HepG2 (cell line): ENCODE results near the gene TKTL1. TPM values are rescaled to one million over a fixed set of nuclear protein-coding genes. Genes with fewer than 3 reads are reported as not detected.

Experiments used
- ATAC-seq: fragments of 200-7000 bp; cut with Tn5 transposase; 3 replicates; pipeline ENCODE4 v1.9.1; 2020; ENCODE audit warnings: mild to moderate bottlenecking, moderate library complexity
- BruUV-seq: library from RNA; stranded (reverse); fragments of 400-500 nt; replicated peaks from 2 replicates; lab custom pipeline; 2021; lab: Mats Ljungman, UMichigan
- CTCF ChIA-PET: fragments of 300-600 bp; formaldehyde crosslinking; extraction: SDS; loops from one replicate; lab custom pipeline; 2021; ENCODE audit warnings: low total read pairs, inconsistent platforms, low intra/inter-chr PET ratio; lab: Yijun Ruan, JAX
- POLR2A ChIA-PET: fragments of 350-600 bp; sonication (Branson Sonifier 250); formaldehyde crosslinking; loops from one replicate; lab custom pipeline; 2020; ENCODE audit warnings: antibody characterized with exemption, inconsistent platforms; lab: Yijun Ruan, JAX
- DNase-seq: peaks from one replicate; pipeline ENCODE4 v3.0.0-alpha.2; 2015; ENCODE audit warnings: low spot score
- FAIRE-seq: peaks from 3 replicates; lab custom pipeline; 2011; peaks lifted over from hg19 to GRCh38; lab: Jason Lieb, UNC
- H2AFZ ChIP-seq: one replicate; pipeline ENCODE4 v1.6.1; 2011; ENCODE audit warnings: low read length, inconsistent platforms
- H3K27ac ChIP-seq: fragments of 300-600 bp; 3 replicates; pipeline ENCODE4 v1.8.0; 2011; ENCODE audit warnings: mixed run types, mild to moderate bottlenecking, mixed read lengths, low read length, inconsistent platforms; ENCODE audit not compliant: insufficient read depth; ENCODE audit errors: extremely low read length
- H3K27me3 ChIP-seq, 2 experiments: fragments of 200-600 bp in 1 of 2; 2 replicates in 1 of 2; 3 replicates in 1 of 2; pipeline versions ENCODE4 v1.6.0 to v1.8.0; 2011; ENCODE audit warnings: low read length in 2 of 2, mild to moderate bottlenecking in 2 of 2, moderate library complexity in 2 of 2, inconsistent platforms in 1 of 2; ENCODE audit not compliant: insufficient read depth in 2 of 2, control insufficient read depth in 1 of 2
- H3K36me3 ChIP-seq, 2 experiments: fragments of 200-600 bp in 1 of 2; replicated peaks in 1 of 2; 2 replicates in 1 of 2; 3 replicates in 1 of 2; pipeline versions ENCODE4 v1.5.1 to v1.8.0; 2011; ENCODE audit warnings: low read length in 2 of 2, inconsistent platforms in 1 of 2; ENCODE audit not compliant: insufficient read depth in 2 of 2, control insufficient read depth in 1 of 2
- H3K4me1 ChIP-seq: 2 replicates; pipeline ENCODE4 v1.5.1; 2012; ENCODE audit warnings: low read length, inconsistent platforms; ENCODE audit not compliant: insufficient read depth
- H3K4me2 ChIP-seq: 2 replicates; pipeline ENCODE4 v1.6.0; 2011; ENCODE audit warnings: low read depth, low read length, inconsistent platforms
- H3K4me3 ChIP-seq, 3 experiments: fragments of 200-600 bp in 1 of 3; sonication (generic), shearing (Covaris generic) in 1 of 3; replicated peaks in 1 of 3; 2 replicates each; pipeline ENCODE4 v1.5.1; 2011 to 2016; ENCODE audit warnings: low read length in 3 of 3, inconsistent platforms in 2 of 3, low read depth in 2 of 3, mild to moderate bottlenecking in 2 of 3, control low read depth in 1 of 3, mixed read lengths in 1 of 3; ENCODE audit not compliant: insufficient read depth in 1 of 3
- H3K79me2 ChIP-seq: one replicate; pipeline ENCODE4 v1.6.1; 2011; ENCODE audit warnings: low read length, inconsistent platforms; ENCODE audit not compliant: insufficient read depth
- H3K9ac ChIP-seq: 2 replicates; pipeline ENCODE4 v1.6.0; 2011; ENCODE audit warnings: mild to moderate bottlenecking, low read depth, low read length, inconsistent platforms; ENCODE audit not compliant: insufficient read depth
- H3K9me3 ChIP-seq: 2 replicates; pipeline ENCODE4 v1.5.1; 2012; ENCODE audit warnings: mild to moderate bottlenecking, low read length
- H4K20me1 ChIP-seq: 2 replicates; pipeline ENCODE4 v1.6.0; 2011; ENCODE audit warnings: inconsistent platforms, mild to moderate bottlenecking, low read length, moderate library complexity; ENCODE audit not compliant: insufficient read depth
- HNRNPL ChIP-seq: fragments of 200-400 bp; formaldehyde crosslinking; IDR thresholded peaks from 2 replicates; pipeline ENCODE4 v1.6.1; 2017; ENCODE audit warnings: mild to moderate bottlenecking, low read depth, low read length
- RBM22 ChIP-seq: fragments of 200-400 bp; formaldehyde crosslinking; optimal IDR thresholded peaks from 2 replicates; pipeline ENCODE3; 2017; ENCODE audit warnings: mild to moderate bottlenecking, low read length, moderate library complexity
- TBX3 ChIP-seq: fragments of 450-650 bp; IDR thresholded peaks from 2 replicates; pipeline ENCODE4 v1.6.1; 2017; ENCODE audit warnings: antibody characterized with exemption, mild to moderate bottlenecking, inconsistent platforms, borderline replicate concordance
- WGBS: methylation state at CpG from one replicate; pipeline ENCODE4 v1.1.6; 2017; ENCODE audit warnings: low lambda C conversion rate; 5-methylcytosine and 5-hydroxymethylcytosine counted together
- in situ Hi-C: cut with HindIII; loops from 2 replicates; pipeline ENCODE4 v1.10.0; 2017; ENCODE audit warnings: low pct_unique_long_range_greater_than_20kb; ENCODE audit not compliant: extremely low pct_ligation_motif_present
- intact Hi-C: fragments of 100-400 bp; cut with micrococcal nuclease; formaldehyde crosslinking; loops from one replicate; pipeline ENCODE4 v1.10.0; 2022; ENCODE audit not compliant: unreplicated experiment
- polyA plus RNA-seq, 8 experiments: library from polyadenylated mRNA; depleted of rRNA in 3 of 8; stranded (reverse) in 7 of 8; unstranded in 1 of 8; fragments of >200 nt; fragmentation: Illumina TruSeq in 4 of 8; extraction: Trizol in 4 of 8; gene quantifications; 2 replicates each; pipeline versions ENCODE4 v1.2.1 to v1.2.3, GENCODE V29; 2011 to 2016; ENCODE audit warnings: low read depth in 4 of 8, missing spikeins in 1 of 8, mixed read lengths in 1 of 8; ENCODE audit not compliant: insufficient read depth in 1 of 8
- total RNA-seq, 5 experiments: library from RNA; depleted of rRNA; stranded (reverse); fragments of >200 nt; fragmentation: Illumina TruSeq; extraction: Trizol; gene quantifications; 2 replicates each; pipeline ENCODE4 v1.2.3, GENCODE V29; 2016; ENCODE audit warnings: low read depth in 1 of 5
- TF ChIP-seq, protein P1 (sequence below): sonication (generic); formaldehyde crosslinking; IDR thresholded peaks from 2 replicates; pipeline ENCODE4 v1.4.0; 2020; ENCODE audit warnings: mild to moderate bottlenecking, missing genetic modification reagents, borderline replicate concordance

Gene TKTL1
- total and polyA plus RNA-seq, 2 of the 13 experiments (the other 11 are each of a cell fraction or from before 2014, with no cell fraction given), result not detected

DNA sequence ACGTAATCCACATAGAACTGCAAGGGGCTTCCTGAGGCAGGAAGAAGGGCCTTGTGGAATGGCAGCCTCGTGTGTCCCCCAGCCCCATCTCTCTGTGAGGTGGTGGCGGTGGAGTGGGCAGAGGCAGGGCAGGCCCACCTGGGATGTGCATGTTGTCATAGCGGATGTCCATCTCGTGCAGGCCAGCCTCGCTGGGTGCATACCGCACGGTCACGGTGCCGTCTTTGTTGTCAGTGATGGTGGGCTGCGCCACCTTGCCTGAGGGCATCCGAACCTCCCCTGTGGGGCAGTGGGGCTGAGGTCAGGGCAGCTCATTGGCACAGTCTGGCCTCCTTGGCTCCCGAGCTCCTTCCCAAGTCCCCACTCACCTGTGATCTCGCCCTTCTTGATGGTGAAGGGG lies 58.4 kb downstream of the TKTL1 start:
- intact Hi-C loops (no loop called here), in situ Hi-C loops (no loop called here)
- WGBS, result no CpG with 5 or more reads among the region's 14 CpGs
- no peak overlapping the region for H3K27ac ChIP-seq
- H3K79me2 ChIP-seq, result no peaks in the 10 kb centered on the region
- CTCF ChIA-PET, result no interaction called here
- BruUV-seq, result no TSS peak
- POLR2A ChIA-PET, result interaction anchor here (1.5 kb wide), 1 partner anchor 11 kb away, joined by 4 read pairs; no protein-coding TSS in a partner anchor
- no peak overlapping the region for H3K9ac ChIP-seq
- no peak for DNase-seq
- H3K9me3 ChIP-seq, result no peaks in the 10 kb centered on the region
- ATAC-seq, result no peak
- peaks cover 3% of the 10 kb centered on the region; the same call in 1 of the 2 replicates for H4K20me1 ChIP-seq
- H3K27me3 ChIP-seq, result no peaks in the 10 kb centered on the region
- peaks cover 8% of the 10 kb centered on the region for H3K4me1 ChIP-seq
- TF ChIP-seq TBX3 (no peak), RBM22 (peak; percentile 20)
- TF ChIP-seq, all 625 proteins: peak for 1
- Histone ChIP-seq H3K4me3 (no peak overlapping the region), H3K36me3 (peaks cover 18 to 48% of the 10 kb centered on the region in 2 experiments; a peak in 4 of 5 replicates), H3K4me2 (no peak overlapping the region), H2AFZ (no peak overlapping the region)
- no peak for FAIRE-seq

DNA sequence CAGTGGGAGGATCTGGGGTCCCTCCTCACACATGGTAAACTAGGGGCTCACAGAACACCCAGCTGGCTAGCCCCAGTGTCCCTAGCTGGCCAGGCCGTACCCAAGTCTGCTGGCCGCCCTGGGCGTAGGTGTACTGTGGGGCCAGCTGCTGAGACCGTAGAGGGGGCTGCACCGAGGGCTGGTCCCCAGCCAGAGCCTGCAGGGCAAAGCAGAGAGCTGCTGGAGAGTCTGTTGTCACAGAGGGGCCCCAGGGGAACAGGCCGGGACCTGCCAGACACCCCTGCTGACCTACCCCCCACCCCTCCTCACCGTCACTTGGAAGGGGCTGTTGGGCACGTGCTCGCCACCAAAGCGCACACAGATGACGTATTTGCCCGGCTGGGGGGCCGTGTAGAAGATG lies 58.9 kb downstream of the TKTL1 start:
- H3K27me3 ChIP-seq, result no peaks in the 10 kb centered on the region
- no peaks in the 10 kb centered on the region for H3K79me2 ChIP-seq
- ChIA-PET POLR2A (interaction anchor here (1.5 kb wide), 1 partner anchor 11 kb away, joined by 4 read pairs; no protein-coding TSS in a partner anchor), CTCF (no interaction called here)
- H3K4me2 ChIP-seq, result no peak overlapping the region
- no peak for ATAC-seq
- H3K27ac ChIP-seq, result no peak overlapping the region
- BruUV-seq, result no TSS peak
- no peak for TF ChIP-seq HNRNPL
- TF ChIP-seq, protein P1, sequence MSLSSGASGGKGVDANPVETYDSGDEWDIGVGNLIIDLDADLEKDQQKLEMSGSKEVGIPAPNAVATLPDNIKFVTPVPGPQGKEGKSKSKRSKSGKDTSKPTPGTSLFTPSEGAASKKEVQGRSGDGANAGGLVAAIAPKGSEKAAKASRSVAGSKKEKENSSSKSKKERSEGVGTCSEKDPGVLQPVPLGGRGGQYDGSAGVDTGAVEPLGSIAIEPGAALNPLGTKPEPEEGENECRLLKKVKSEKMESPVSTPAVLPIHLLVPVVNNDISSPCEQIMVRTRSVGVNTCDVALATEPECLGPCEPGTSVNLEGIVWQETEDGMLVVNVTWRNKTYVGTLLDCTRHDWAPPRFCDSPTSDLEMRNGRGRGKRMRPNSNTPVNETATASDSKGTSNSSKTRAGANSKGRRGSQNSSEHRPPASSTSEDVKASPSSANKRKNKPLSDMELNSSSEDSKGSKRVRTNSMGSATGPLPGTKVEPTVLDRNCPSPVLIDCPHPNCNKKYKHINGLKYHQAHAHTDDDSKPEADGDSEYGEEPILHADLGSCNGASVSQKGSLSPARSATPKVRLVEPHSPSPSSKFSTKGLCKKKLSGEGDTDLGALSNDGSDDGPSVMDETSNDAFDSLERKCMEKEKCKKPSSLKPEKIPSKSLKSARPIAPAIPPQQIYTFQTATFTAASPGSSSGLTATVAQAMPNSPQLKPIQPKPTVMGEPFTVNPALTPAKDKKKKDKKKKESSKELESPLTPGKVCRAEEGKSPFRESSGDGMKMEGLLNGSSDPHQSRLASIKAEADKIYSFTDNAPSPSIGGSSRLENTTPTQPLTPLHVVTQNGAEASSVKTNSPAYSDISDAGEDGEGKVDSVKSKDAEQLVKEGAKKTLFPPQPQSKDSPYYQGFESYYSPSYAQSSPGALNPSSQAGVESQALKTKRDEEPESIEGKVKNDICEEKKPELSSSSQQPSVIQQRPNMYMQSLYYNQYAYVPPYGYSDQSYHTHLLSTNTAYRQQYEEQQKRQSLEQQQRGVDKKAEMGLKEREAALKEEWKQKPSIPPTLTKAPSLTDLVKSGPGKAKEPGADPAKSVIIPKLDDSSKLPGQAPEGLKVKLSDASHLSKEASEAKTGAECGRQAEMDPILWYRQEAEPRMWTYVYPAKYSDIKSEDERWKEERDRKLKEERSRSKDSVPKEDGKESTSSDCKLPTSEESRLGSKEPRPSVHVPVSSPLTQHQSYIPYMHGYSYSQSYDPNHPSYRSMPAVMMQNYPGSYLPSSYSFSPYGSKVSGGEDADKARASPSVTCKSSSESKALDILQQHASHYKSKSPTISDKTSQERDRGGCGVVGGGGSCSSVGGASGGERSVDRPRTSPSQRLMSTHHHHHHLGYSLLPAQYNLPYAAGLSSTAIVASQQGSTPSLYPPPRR, result no peak
- peaks cover 3% of the 10 kb centered on the region; the same call in 1 of the 2 replicates for H4K20me1 ChIP-seq
- in situ Hi-C loops (no loop called here), intact Hi-C loops (no loop called here)
- H3K36me3 ChIP-seq, result peaks cover 18 to 51% of the 10 kb centered on the region in 2 experiments; a peak in 4 of 5 replicates
- no peak for FAIRE-seq
- DNase-seq, result no peak
- H3K9ac ChIP-seq, result no peak overlapping the region
- no peaks in the 10 kb centered on the region for H3K9me3 ChIP-seq
- no peak overlapping the region for H3K4me3 ChIP-seq
- H3K4me1 ChIP-seq, result peaks cover 13% of the 10 kb centered on the region
- H2AFZ ChIP-seq, result no peak overlapping the region
- WGBS, result 80% methylated on average over 1 of the region's 13 CpGs
